GM12878 (cell line): ENCODE measurements around the gene C5.

Experiments used
- CTCF ChIP-seq, 3 experiments: IDR thresholded peaks in 2 of 3; conservative IDR thresholded peaks in 1 of 3; 2 replicates each; pipeline ENCODE4 v1.5.1; 2011; ENCODE audit warnings: low read depth in 3 of 3, low read length in 3 of 3, mild to moderate bottlenecking in 3 of 3, control low read depth in 2 of 3, moderate library complexity in 2 of 3, inconsistent platforms in 1 of 3, mixed read lengths in 1 of 3; ENCODE audit not compliant: control insufficient read depth in 2 of 3, insufficient read depth in 1 of 3; ENCODE audit errors: extremely low read depth in 1 of 3
- EZH2 ChIP-seq: IDR thresholded peaks from 2 replicates; pipeline ENCODE4 v1.6.1; 2012; ENCODE audit warnings: low read depth, mild to moderate bottlenecking, control low read depth, inconsistent platforms, low read length, borderline replicate concordance; ENCODE audit not compliant: control insufficient read depth
- JUND ChIP-seq: IDR thresholded peaks from 2 replicates; pipeline ENCODE4 v1.6.1; 2012; ENCODE audit warnings: low read depth, mild to moderate bottlenecking, low read length, improper control_type of control experiment, moderate library complexity
- RAD21 ChIP-seq: IDR thresholded peaks from 2 replicates; pipeline ENCODE4 v1.6.1; 2011; ENCODE audit warnings: mild to moderate bottlenecking, low read depth, low read length, moderate library complexity; ENCODE audit not compliant: insufficient read depth
- ZNF274 ChIP-seq: IDR thresholded peaks from one replicate; pipeline ENCODE4 v1.8.0; 2011; ENCODE audit not compliant: insufficient read length, insufficient read depth

GRCh38 chr9:120936011-120936763 lies 113.9 kb downstream of the C5 start:
- TF ChIP-seq RAD21 (peak; percentile 97), JUND (no peak), ZNF274 (no peak), EZH2 (no peak), CTCF (IDR thresholded peaks at IDR 0.05 in 2 of 3, conservative IDR thresholded peaks at IDR 0.05 in 1 of 3; ENCODE audit: control insufficient read depth in 2 of 3, extremely low read depth in 1 of 3, insufficient read depth in 1 of 3, low read depth in 3 of 3, low read length in 3 of 3) (peak; percentile 90 to 96 (median 90))
